GM19240 (cell line): ENCODE measurements around the gene VMP1.
"Not testable (repeated sequence)": the region's sequence is repeated elsewhere in the genome, so short reads cannot be mapped to it uniquely, and the experiment has no call there.

ENCODE experiments used
- DNase-seq: peaks from one replicate; pipeline ENCODE4 v3.0.0; 2011; ENCODE audit warnings: low spot score; ENCODE audit not compliant: insufficient read length

Gene VMP1

DNA sequence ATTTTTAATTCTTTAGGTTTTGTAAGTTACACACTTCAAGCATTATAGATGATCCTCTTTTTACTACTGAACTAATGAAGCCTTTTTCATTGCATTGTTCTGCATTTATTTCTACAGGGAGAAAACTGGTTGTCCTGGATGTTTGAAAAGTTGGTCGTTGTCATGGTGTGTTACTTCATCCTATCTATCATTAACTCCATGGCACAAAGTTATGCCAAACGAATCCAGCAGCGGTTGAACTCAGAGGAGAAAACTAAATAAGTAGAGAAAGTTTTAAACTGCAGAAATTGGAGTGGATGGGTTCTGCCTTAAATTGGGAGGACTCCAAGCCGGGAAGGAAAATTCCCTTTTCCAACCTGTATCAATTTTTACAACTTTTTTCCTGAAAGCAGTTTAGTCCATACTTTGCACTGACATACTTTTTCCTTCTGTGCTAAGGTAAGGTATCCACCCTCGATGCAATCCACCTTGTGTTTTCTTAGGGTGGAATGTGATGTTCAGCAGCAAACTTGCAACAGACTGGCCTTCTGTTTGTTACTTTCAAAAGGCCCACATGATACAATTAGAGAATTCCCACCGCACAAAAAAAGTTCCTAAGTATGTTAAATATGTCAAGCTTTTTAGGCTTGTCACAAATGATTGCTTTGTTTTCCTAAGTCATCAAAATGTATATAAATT is 132.3 kb downstream of the VMP1 start:
- DNase-seq, result no peak

GRCh38 chr17:59840329-59841090 is 133.1 kb downstream of the VMP1 start:
- DNase-seq, result no peak

DNA sequence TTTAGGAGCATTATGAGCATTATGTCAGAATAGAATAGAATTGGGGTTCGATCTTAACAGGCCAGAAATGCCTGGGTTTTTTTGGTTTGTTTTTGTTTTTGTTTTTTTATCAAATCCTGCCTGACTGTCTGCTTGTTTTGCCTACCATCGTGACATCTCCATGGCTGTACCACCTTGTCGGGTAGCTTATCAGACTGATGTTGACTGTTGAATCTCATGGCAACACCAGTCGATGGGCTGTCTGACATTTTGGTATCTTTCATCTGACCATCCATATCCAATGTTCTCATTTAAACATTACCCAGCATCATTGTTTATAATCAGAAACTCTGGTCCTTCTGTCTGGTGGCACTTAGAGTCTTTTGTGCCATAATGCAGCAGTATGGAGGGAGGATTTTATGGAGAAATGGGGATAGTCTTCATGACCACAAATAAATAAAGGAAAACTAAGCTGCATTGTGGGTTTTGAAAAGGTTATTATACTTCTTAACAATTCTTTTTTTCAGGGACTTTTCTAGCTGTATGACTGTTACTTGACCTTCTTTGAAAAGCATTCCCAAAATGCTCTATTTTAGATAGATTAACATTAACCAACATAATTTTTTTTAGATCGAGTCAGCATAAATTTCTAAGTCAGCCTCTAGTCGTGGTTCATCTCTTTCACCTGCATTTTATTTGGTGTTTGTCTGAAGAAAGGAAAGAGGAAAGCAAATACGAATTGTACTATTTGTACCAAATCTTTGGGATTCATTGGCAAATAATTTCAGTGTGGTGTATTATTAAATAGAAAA is 133.8 kb downstream of the VMP1 start:
- not testable (repeated sequence) for DNase-seq

DNA sequence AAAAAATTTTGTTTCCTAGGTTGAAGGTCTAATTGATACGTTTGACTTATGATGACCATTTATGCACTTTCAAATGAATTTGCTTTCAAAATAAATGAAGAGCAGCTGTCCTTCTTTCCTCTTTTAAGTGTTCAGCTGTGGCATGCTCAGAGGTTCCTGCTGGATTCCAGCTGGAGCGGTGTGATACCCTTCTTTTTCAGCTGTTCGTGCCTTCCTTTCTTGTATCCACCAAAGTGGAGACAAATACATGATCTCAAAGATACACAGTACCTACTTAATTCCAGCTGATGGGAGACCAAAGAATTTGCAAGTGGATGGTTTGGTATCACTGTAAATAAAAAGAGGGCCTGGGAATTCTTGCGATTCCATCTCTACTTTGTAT is 134.4 kb downstream of the VMP1 start:
- DNase-seq, result not testable (repeated sequence)

DNA sequence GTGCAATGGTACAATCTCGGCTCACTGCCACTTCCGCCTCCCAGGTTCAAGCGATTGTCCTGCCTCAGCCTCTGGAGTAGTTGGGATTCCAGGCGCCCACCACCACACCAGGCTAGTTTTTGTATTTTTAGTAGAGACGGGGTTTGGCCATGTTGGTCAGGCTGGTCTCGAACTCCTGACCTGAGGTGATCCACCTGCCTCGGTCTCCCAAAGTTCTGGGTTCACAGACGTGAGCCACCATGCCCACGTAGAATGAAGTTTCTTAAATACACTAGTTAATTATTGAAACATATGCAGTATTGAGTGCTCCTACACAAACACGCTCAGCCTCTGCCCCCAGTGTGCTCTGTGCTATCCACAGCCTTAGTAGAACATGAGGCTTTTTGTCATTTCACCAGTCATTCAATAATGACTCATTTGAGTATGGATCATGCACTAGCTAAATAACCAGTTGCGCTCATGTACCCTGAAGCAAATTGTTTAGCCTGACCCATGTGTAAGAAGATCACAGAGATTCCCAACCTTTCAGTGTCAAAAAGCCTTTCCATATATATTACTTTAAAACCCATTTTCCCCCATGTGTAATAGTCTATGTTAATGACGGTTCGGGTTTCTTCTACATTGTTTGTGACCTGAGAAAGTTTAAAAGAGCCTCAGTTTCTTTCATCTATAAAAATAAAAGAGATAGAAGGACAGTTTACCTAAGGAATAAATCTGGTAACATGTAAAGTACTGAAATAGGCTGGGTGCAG is 135.6 kb downstream of the VMP1 start:
- no peak for DNase-seq

DNA sequence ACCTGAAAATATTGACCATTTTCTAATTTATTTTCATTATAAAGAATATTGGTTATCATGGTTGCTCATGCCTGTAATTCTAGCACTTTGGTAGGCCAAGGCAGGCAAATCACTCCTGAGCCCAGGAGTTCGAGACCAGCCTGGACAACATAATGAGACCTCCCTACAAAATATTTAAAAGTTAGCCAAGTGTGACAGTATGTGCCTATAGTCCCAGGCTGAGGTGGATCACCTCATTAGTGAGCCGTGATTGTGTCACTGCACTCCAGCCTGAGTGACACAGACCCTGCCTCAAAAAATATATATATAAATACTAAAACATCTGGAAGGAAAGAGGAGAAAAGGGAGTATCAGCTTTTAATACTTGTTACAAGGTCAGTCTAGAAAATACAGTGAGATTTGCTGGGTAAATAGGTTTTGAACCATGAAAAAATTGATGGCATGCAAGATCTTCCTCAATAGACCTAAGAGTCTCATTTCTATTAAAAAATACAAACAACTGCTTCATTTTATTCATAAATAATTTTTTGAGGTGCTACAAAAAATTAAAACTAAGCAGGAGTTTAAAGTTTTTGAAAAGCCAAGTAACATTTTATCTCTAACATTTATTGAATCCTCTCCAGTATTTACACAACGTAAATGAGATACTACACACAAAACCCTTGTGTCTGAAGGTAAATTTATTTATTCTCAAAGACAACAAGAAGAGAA is 137.6 kb downstream of the VMP1 start:
- DNase-seq, result no peak

- no peak for DNase-seq
Observed at GRCh38 chr17:59845595-59846393, 138.3 kb downstream of the VMP1 start.

DNA sequence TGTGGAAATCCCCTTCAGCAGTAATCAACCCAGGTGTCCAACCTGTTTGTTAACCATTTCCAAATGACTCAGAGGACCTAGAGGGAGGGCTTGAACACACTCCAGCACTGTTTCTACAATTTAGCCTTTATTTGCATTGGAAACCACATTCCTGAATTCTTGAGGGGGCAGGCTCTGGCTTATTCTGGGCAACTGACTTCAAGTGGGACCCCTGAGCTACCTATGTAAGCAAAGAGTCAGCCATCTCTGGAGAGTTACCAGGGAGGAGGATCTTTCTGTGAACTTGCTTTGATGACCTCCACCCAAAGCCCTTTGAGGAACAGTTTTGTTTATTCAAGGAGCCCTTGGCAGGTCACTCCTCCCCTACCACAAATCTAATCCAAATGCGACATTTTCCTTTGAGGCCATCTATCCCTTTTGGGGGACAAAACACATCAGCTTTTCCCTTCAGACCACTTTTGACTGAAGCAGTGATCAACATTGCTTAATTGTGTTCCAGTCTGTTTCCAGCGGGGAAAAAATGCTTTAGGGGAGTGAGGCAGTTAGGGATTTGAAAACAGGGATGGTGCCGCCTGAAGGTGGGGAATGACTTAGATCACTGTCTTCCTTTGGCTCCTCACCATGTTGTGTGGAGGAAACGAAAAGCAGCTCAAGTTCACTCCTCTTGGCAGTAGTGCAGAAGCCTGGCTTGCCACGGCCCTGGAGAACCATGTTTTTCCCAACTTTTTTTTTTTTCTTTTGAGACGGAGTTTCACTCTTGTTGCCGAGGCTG is 139.1 kb downstream of the VMP1 start:
- no peak for DNase-seq

GRCh38 chr17:59848385-59848668 is 140.9 kb downstream of the VMP1 start:
- DNase-seq, result no peak

- DNase-seq, result no peak
Observed at GRCh38 chr17:59848778-59849177, 141.3 kb downstream of the VMP1 start.

- DNase-seq, result not testable (repeated sequence)
Observed at GRCh38 chr17:59850311-59850710, 142.9 kb downstream of the VMP1 start.

- no peak for DNase-seq
Observed at GRCh38 chr17:59851439-59852375, 144.3 kb downstream of the VMP1 start.

DNA sequence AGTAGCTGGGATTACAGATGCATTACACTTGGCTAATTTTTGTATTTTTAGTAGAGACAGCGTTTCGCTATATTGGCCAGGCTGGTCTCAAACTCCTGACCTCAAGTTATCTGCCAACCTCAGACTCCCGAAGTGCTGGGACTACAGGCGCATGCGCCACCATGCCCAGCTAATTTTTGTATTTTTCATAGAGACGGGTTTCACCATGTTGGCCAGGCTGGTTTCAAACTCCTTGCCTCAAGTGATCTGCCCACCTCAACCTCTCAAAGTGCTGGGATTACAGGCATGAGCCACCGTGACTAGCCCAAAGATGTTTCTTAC is 145.4 kb downstream of the VMP1 start:
- DNase-seq, result not testable (repeated sequence)

DNA sequence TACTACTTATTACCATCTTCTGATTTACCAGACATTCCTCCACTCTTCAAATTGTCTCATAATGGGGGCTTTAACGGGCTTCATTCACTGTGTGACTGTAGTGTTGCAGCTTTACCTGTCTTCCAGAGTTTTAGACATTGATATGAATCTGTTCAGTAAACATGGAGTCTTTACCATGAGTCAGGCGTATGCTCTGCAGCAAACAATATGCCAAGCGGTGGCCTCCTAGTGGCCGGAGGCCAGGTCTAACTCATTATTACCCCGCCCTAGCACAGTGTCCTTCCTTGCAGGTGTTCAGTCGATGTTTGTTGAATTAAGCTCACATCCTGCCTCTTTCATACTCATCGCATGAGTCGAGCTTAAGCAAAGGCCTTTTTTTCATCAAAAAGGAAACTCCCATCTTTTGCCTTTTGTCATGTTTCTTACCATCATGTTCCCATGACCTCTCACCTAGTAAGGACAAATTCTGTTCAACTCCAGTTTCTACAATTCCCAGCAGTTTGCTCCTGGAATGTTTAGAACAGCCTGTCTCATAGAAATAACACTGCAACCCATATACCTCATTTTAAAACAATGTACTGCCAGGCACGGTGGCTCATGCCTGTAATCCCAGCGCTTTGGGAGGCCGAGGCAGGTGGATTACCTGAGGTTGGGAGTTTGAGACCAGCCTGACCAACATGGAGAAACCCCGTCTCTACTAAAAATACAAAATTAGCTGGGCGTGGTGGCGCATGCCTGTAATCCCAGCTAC is 145.9 kb downstream of the VMP1 start:
- no peak for DNase-seq

DNA sequence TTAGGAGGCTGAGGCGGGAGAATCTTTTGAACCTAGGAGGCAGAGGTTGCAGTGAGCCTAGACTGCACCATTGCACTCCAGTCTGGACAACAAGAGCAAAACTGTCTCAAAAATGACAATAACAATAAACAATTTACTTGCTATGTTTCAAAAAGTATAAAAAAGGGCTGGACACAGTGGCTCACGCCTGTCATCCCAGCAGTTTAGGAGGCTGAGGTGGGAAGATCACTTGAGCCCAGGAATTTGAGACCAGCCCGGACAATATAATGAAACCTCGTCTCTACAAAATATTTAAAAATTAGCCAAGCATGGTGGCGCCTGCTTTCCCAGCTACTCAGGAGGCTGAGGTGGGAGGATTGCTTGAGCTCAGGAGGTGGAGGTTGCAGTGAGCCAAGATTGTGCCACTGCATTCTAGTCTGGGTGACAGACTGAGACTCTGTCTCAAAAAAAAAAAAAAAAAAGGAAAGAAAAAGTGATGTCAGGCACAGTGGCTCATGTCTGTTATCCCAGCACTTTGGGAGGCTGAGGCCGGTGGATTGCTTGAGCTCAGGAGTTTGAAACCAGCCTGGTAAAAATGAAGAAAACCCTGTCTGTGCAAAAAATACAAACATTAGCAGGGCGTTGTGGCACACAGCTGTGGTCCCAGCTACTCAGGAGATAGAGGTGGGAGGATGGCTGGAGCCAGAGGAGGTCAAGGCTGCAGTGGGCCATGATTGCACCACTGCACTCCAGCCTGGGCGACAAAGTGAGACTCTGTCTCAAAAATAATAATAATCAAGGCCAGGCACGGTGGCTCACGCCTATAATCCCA is 146.7 kb downstream of the VMP1 start:
- DNase-seq, result not testable (repeated sequence)

DNA sequence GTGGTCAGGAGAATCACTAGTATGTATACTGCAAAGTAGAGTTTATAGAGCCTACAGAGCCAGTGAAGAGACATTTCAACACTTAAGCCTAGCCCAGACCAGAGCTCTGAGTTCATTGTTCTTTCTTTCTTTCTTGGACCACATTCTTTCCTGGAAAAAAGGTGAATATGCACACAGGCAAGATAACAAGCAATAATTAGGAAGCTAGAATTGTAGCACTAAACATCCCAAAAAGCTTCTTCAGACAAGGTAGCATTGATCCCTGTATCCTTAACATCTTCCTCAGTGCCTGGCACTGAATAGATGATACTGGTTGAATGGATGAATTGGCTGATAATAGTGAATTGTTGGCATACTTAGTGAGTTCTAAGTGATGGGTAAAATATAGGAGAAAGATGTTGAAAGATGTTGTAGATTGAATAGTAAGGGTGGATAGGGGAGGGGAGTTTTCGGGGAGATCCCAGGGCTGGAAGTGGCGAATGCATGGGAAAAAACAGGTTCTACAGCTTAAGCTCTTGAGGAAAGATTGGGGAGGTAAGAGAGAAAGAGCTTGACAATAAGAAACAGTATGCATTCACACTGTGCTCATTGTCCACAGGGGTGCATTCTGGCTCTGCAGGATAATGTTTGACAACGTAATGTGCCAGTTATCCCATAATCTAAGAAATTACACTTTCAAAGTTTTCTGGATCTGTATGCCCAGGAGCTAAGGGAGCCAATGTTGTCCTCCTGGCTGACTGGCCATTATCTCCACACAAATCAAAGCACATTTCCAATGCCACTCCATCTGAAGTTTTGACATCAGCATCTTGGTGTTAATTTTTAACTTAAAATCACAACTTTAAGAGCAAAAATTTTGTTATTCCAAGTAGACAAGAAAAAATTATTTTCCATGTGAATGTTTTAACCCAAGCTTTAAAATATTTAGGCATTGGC is 149.7 kb downstream of the VMP1 start:
- DNase-seq, result no peak
